Aorta (tissue), 5 donors: Measurements from ENCODE around the gene RNASE9. TPM values are rescaled to one million over a fixed set of nuclear protein-coding genes. Genes with fewer than 3 reads are reported as not detected.

Experiments
- ATAC-seq: fragments of 200-7000 bp; cut with Tn5 transposase; one replicate; pipeline ENCODE4 v1.9.1; 2022; ENCODE audit warnings: moderate library complexity; ENCODE audit not compliant: low FRiP score
- DNase-seq, 2 donors: peaks; one replicate each; pipeline ENCODE4 v3.0.0-alpha.2; 2020
- H3K27ac ChIP-seq, 2 donors: one replicate each; pipeline ENCODE4 v1.5.1; 2013; ENCODE audit warnings: low read length in 2 of 2, mild to moderate bottlenecking in 2 of 2, moderate library complexity in 2 of 2, control low read depth in 1 of 2, inconsistent platforms in 1 of 2, low read depth in 1 of 2
- H3K27me3 ChIP-seq, 2 donors: one replicate each; pipeline ENCODE4 v1.6.1; 2013; ENCODE audit warnings: control low read depth in 1 of 2, low read length in 1 of 2, mild to moderate bottlenecking in 1 of 2, moderate library complexity in 1 of 2; ENCODE audit not compliant: insufficient read depth in 2 of 2, control insufficient read depth in 1 of 2
- H3K36me3 ChIP-seq, 2 donors: one replicate each; pipeline ENCODE4 v1.6.1; 2013; ENCODE audit warnings: control low read depth in 1 of 2, low read length in 1 of 2, mild to moderate bottlenecking in 1 of 2; ENCODE audit not compliant: insufficient read depth in 2 of 2, control insufficient read depth in 1 of 2
- H3K4me1 ChIP-seq, 2 donors: one replicate each; pipeline ENCODE4 v1.6.1; 2013; ENCODE audit warnings: low read length in 2 of 2, control low read depth in 1 of 2, mild to moderate bottlenecking in 1 of 2, moderate library complexity in 1 of 2; ENCODE audit not compliant: insufficient read depth in 2 of 2, control insufficient read depth in 1 of 2
- H3K4me3 ChIP-seq, 2 donors: one replicate each; pipeline ENCODE4 v1.5.1; 2013; ENCODE audit warnings: low read length in 2 of 2, control low read depth in 1 of 2, mild to moderate bottlenecking in 1 of 2
- H3K9me3 ChIP-seq: one replicate; pipeline ENCODE4 v1.6.1; 2013; ENCODE audit warnings: mild to moderate bottlenecking, low read length; ENCODE audit not compliant: control insufficient read depth
- WGBS, 2 donors: extraction: QIAGEN DNeasy Blood & Tissue Kit; methylation state at CpG; one replicate each; pipeline ENCODE4 v1.1.7; 2013; 5-methylcytosine and 5-hydroxymethylcytosine counted together
- intact Hi-C, 2 donors: fragments of 100-400 bp; cut with DNase I; formaldehyde crosslinking; loops; one replicate each; pipeline versions ENCODE4 v1.14.2 to v1.15.0; 2022
- long read RNA-seq, 2 donors: library from polyadenylated mRNA; unstranded; transcript quantifications; one replicate each; pipeline ENCODE4 v2.0.0, GENCODE V29; 2020 to 2021
- polyA plus RNA-seq, 2 donors: library from polyadenylated mRNA; stranded (reverse); fragments of 200-250 nt; gene quantifications; one replicate each; pipeline ENCODE4 v1.2.3, GENCODE V29; 2013
- total RNA-seq, 2 donors: library from RNA; stranded (reverse); fragmentation: NEBNext Ultra II Directional; extraction: Animal tissue kit (Norgen Biotek cat#: 25700); gene quantifications; one replicate each; pipeline ENCODE4 v1.2.1, GENCODE V29; 2021
- donor health status: healthy with polysubstance abuse.
- donor health status: Bipolar disorder and iron deficiency.
- donor health status: DM: no; HTN: no; CAD: no.
- donor health status: DM: no; HTN: no; CAD: no.
- donor health status: DM: yes; HTN: yes; CAD: no.

RNASE9 gene
- total RNA-seq (not detected), polyA plus RNA-seq (not detected)
- long read RNA-seq, donor 1: 0 reads
- long read RNA-seq, donor 2: 0 reads

DNA sequence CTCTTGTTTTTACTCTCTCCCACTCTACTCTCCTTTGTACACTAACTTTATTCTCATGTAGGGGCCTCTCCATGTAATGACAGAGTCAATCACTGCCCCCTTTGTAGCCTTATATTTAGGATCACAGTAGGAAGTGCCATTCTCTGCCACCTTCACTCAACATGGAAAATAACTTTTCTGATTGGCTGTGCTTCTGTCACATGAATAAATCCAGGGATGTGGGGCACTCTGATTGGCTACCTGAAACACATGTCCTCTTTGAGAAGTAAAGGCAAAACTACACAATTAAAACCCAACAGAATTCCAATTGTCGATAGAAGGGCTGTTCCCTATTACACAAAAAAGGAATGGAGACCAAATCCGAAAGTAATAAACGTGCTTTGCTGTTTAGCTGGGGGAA lies at the start of gene RNASE9:
Gene RNASE9, minus strand, starts transcription at position 87 of the 400 bp plus-strand sequence.
- no peak within 1 kb of the TSS for H3K27ac ChIP-seq
- no peaks in the 10 kb centered on the region for H3K27me3 ChIP-seq
- H3K4me1 ChIP-seq: no peaks in the 10 kb centered on the region
- H3K4me3 ChIP-seq: no peak within 1 kb of the TSS
- intact Hi-C loops: no loop called here
- H3K36me3 ChIP-seq: no peaks in the 10 kb centered on the region
- H3K9me3 ChIP-seq: no peaks in the 10 kb centered on the region
- no peak for DNase-seq
- ATAC-seq: no peak
- 90 to 91% methylated on average over 3 of the region's 3 CpGs for whole genome bisulfite sequencing, 2 donors

- DNase-seq (peak; percentile 82 to 92), ATAC-seq (peak; percentile 81)
- no peaks in the 10 kb centered on the region for H3K27me3 ChIP-seq
- peak overlapping the region; percentile 69 to 93 for H3K4me3 ChIP-seq
- no peak overlapping the region for H3K27ac ChIP-seq
- H3K36me3 ChIP-seq: no peaks in the 10 kb centered on the region
- intact Hi-C loops: loop anchor here (5.0 to 10.0 kb wide), 8 partner anchors 78 to 375 kb away; partner anchors contain the start of genes APEX1 (in 1 of the 2), CCNB1IP1 (in 1 of the 2), METTL17 (in 1 of the 2) and PARP2 (in 1 of the 2)
- H3K4me1 ChIP-seq: peaks cover 0 to 1% of the 10 kb centered on the region in 2 donors
- no peaks in the 10 kb centered on the region for H3K9me3 ChIP-seq
- WGBS, 2 donors: 4% methylated on average over 27 of the region's 27 CpGs
Measured at GRCh38 chr14:20610002-20610765, 49.3 kb upstream of the RNASE9 start.

- ATAC-seq (peak; percentile 89), DNase-seq (peak in 1 of 2 donors; percentile 62)
- H3K9me3 ChIP-seq: no peaks in the 10 kb centered on the region
- peak overlapping the region in 1 of 2 donors; percentile 4 for H3K27ac ChIP-seq
- peak overlapping the region; percentile 69 to 93 for H3K4me3 ChIP-seq
- peaks cover 0 to 1% of the 10 kb centered on the region in 2 donors for H3K4me1 ChIP-seq
- WGBS, 2 donors: 0% methylated on average over 44 of the region's 44 CpGs
- intact Hi-C loops: loop anchor here (2.0 to 10.0 kb wide), 11 partner anchors 77 to 375 kb away; partner anchors contain the start of genes APEX1 (in 1 of the 2), CCNB1IP1 (in 1 of the 2), METTL17 (in 1 of the 2) and PARP2 (in 1 of the 2)
- H3K27me3 ChIP-seq: no peaks in the 10 kb centered on the region
- H3K36me3 ChIP-seq: no peaks in the 10 kb centered on the region
Measured at GRCh38 chr14:20609215-20610001, 48.6 kb upstream of the RNASE9 start.

DNA sequence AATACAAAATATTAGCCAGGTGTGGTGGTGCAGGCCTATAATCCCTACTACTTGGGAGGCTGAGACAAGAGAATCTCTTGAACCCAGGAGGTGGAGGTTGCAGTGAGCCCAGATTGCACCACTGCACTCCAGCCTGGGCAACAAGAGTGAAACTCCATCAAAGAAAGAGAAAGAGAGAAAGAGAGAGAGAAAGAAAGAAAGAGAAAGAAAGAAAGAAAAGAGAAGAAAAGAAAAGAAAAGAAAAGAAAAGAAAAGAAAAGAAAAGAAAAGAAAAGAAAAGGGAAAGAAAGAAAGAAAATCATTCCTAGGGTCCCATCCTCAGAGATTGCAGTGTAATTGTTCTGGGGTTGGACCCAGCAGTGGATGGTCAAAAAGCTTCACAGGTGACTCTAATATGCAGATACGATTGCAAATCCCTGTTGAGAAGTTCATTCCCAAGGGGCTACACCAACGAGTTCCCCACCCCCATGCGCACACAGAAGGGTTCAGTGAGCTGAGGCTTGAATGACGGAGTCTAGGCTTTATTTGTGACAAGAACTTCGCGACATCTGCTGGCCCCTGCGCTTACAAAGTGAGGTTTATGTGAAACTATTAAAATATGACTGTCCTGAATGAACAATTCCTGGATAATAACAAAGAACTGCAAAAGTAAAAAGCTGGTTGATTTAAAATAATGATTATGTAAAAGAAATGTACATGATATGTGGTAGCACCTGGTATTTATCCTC lies 47.7 kb upstream of the RNASE9 start:
- H3K4me3 ChIP-seq: no peak overlapping the region
- intact Hi-C loops: loop anchor here (2.0 to 10.0 kb wide), 3 partner anchors 78 to 196 kb away; partner anchors contain the start of gene TEP1 (in 1 of the 2)
- no peaks in the 10 kb centered on the region for H3K9me3 ChIP-seq
- no peak for ATAC-seq
- peaks cover 0 to 1% of the 10 kb centered on the region in 2 donors for H3K4me1 ChIP-seq
- 61 to 63% methylated on average over 7 of the region's 7 CpGs for WGBS, 2 donors
- no peak overlapping the region for H3K27ac ChIP-seq
- H3K36me3 ChIP-seq: no peaks in the 10 kb centered on the region
- H3K27me3 ChIP-seq: no peaks in the 10 kb centered on the region
- DNase-seq: no peak

DNA sequence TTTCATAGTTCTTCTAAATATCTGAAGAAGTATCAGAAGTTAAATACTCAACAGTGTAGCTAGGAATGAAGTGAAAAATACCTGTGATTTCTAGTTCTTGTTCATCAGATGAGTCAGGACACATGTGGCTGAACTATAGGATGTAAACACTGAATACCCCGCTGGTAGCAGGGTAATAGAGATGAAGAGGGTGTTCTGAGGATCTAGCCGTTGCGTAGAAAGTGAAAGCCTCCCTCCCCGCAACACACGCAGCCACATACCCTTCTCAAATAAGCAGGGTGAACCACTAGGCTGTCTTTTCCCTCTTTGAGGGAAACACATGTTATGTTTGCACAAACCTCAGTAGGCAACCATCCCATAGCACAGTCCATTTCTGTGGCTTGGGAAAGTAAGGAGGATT lies 46.8 kb upstream of the RNASE9 start:
- H3K4me1 ChIP-seq: peaks cover 0 to 1% of the 10 kb centered on the region in 2 donors
- no peak for DNase-seq
- no peak overlapping the region for H3K4me3 ChIP-seq
- intact Hi-C loops: loop anchor here (2.0 to 10.0 kb wide), 3 partner anchors 77 to 195 kb away; partner anchors contain the start of gene TEP1 (in 1 of the 2)
- no peak for ATAC-seq
- no peaks in the 10 kb centered on the region for H3K36me3 ChIP-seq
- no peaks in the 10 kb centered on the region for H3K27me3 ChIP-seq
- no peaks in the 10 kb centered on the region for H3K9me3 ChIP-seq
- 70 to 74% methylated on average over 5 of the region's 5 CpGs for WGBS, 2 donors
- H3K27ac ChIP-seq: no peak overlapping the region

- DNase-seq (no peak), ATAC-seq (no peak)
- H3K36me3 ChIP-seq: no peaks in the 10 kb centered on the region
- H3K27me3 ChIP-seq: no peaks in the 10 kb centered on the region
- 40 to 42% methylated on average over 2 of the region's 2 CpGs for WGBS, 2 donors
- peaks cover 0 to 1% of the 10 kb centered on the region in 2 donors for H3K4me1 ChIP-seq
- no peaks in the 10 kb centered on the region for H3K9me3 ChIP-seq
- no peak overlapping the region for H3K4me3 ChIP-seq
- no peak overlapping the region for H3K27ac ChIP-seq
- intact Hi-C loops: loop anchor here in 1 of 2 donors (10.0 kb wide), 1 partner anchor 132 kb away; no protein-coding TSS in a partner anchor
Measured at GRCh38 chr14:20606902-20607242, 46.0 kb upstream of the RNASE9 start.

DNA sequence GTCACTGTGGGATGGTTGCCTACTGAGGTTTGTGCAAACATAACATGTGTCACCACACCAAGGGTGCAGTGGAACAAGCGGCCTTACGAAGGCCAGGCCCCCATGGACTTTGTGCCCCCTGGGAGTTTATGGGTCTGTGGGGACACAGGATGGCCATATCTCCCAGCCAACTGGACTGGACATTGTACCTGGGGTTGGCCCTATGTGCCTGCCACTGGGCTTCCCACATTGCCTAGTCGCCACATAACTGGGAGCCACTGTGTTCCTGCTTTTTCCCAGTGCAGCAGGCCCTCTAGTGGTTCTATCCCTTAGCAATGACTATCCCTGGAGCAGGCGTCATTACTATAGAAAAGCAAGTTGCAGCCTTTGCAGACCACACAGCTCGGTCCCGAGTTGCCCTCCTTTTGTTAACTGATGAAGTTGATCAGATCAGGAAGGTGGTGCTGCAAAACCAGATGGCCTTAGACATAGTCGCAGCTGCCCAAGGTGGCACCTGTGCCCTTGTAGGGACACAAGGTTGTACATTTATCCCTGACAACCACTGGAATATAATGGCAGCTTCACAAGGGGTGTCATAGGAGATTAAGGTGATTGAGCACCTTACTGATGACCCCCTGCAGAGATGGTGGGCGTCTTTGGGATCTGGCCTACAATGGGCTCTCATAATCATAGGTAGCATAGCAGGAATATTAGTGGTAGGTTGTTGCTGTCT lies 45.5 kb upstream of the RNASE9 start:
- Histone ChIP-seq H3K4me3 (no peak overlapping the region), H3K9me3 (no peaks in the 10 kb centered on the region), H3K27me3 (no peaks in the 10 kb centered on the region), H3K4me1 (peaks cover 0 to under 1% of the 10 kb centered on the region in 2 donors), H3K36me3 (no peaks in the 10 kb centered on the region), H3K27ac (no peak overlapping the region)
- ATAC-seq: no peak
- DNase-seq: no peak
- intact Hi-C loops: loop anchor here in 1 of 2 donors (10.0 kb wide), 1 partner anchor 132 kb away; no protein-coding TSS in a partner anchor
- 50 to 51% methylated on average over 8 of the region's 8 CpGs for WGBS, 2 donors
